NCI-H1436 treated with DMSO at 0.1 percent for 48 hours (cell line): ENCODE measurements around the gene NKX2-8.
A peak's percentile ranks its signal among the peaks of the same experiment; 100 is the strongest.
"Not testable (repeated sequence)": the region's sequence is repeated elsewhere in the genome, so short reads cannot be mapped to it uniquely, and the experiment has no call there.

Experiments used
- DNase-seq: peaks from one replicate; lab custom pipeline; 2025; lab: John Stamatoyannopoulos, UW

Gene NKX2-8

GRCh38 chr14:36580141-36580855 is 2.1 kb downstream of the NKX2-8 start:
- DNase-seq = no peak

- no peak for DNase-seq
Observed at GRCh38 chr14:36579573-36580140, 2.8 kb downstream of the NKX2-8 start.

DNA sequence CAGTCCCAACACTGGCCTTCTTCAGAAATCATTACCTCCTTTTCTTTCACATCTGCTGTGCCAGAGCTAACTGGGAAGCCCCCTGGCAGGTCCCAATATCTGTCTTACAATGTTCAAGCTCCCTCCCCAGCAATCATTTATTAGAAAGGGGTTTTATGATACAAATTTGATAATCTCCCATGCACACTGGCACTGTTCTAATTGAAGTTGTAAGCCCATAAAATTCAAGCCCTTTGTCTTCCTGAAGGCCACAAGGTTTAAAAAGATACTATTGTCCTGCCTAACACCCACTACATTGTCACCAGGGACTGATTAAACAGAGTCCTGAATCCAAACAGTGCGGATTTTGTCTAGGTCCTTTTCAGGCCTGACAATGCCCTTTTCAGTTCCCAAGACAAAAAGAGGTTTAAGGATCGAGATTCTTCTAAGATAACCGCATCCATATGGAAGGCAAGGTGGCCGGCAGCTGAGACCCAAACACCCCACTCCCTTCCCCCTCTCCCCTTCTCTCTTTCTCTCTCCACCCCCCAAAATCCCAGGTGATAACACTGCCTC is 3.3 kb downstream of the NKX2-8 start:
- no peak for DNase-seq

DNA sequence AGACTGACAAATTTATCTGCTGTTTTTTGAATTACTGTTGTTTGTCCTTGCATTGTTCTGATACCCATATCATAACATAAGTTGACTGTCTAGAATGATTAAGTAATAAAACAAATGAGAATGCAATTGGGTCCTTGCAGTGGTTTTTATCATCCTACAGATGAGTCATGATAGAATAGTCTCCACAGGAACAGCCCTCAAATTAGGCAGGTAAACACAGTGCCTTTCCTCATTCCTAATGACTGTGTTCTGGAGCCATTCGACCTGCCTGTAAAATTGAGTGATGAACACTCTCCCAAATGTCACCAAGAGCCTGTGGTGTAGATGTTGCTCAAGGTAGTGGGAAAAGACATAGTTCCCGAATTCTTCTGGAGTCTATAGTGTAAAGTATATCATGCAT is 12.3 kb downstream of the NKX2-8 start:
- no peak for DNase-seq

- DNase-seq = peak; percentile 63
Observed at GRCh38 chr14:36556811-36557433, 25.5 kb downstream of the NKX2-8 start.

- no peak for DNase-seq
Observed at GRCh38 chr14:36555998-36556743, 26.2 kb downstream of the NKX2-8 start.

DNA sequence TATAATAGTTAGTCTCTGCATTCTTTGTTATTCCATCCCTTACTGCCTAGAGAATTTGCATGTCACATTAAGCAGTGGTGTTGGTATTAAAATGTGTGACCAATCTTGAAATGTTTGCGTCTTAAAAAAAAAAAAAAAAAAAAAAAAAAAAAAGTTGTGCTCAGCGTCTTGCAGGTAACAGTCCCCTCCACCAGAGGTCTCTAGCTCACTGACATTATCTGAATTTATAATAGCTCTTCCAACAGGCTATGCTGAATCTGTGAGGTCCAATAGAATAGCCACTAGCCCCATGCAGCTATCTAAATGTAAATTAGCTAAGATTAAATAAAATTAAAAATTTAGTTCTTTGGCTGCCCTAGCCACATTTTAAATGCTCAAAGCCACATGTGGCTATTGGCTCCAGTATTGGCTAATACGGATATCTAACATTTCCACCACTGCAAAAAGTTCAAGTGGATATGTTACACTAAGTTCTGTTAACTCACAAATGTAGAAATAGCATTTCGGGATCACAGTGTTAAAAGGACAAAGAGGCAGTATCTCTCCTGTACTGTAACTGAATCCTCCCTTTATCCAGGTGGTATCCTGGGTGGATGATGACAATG is 28.7 kb downstream of the NKX2-8 start:
- peak; percentile 6 for DNase-seq

DNA sequence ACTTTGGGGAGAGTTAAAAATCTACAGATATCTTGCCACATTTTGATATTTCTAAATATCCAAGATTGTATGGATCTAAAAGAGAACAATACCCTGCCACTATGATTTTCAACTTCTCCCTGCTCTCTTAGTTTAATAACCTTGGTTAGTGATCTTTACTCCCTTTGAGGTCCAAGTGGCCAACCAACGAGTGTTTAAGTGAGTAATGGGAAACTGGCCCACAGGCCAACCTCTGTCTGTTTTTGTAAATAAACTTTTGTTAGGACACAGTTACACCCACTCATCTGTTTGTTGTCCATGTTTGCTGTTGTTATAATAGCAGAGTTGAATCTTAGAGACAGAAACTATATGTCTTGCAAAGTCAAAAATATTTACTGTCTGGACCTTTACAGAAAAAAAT is 31.5 kb downstream of the NKX2-8 start:
- no peak for DNase-seq

- DNase-seq = not testable (repeated sequence)
Observed at GRCh38 chr14:36544280-36544679, 38.1 kb downstream of the NKX2-8 start.

DNA sequence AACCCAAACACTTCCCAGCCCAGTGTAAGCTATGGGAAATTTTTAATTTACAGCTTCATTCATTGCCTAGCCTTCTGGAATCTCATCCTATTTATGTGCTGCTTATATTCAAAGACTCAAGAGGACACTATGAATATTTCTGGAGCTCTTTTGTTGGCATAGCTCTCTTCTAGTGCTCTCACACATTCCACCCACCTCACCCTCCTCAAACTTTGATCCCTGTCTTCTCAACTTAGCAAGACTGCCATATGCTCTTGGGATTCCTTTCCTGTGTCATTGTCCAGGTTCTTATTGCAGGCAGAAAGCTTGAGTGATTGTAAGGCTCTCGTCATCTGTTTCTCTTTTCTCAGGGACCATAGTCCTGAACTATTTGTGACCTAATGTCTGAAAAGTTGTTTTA is 44.4 kb downstream of the NKX2-8 start:
- no peak for DNase-seq
